Fibroblast of villous mesenchyme (primary cell): ENCODE measurements around the gene PIP4P1. TPM values are rescaled to one million over a fixed set of nuclear protein-coding genes. Genes with fewer than 3 reads are reported as not detected.

Experiments used
- DNase-seq: peaks from one replicate; pipeline ENCODE4 v3.0.0-alpha.2; 2010; ENCODE audit warnings: low read depth
- H3K4me3 ChIP-seq: 2 replicates; pipeline ENCODE4 v1.5.1; 2011; ENCODE audit warnings: low read depth, mild to moderate bottlenecking, low read length
- small RNA-seq: library from RNA; depleted of rRNA; stranded (forward); fragments of <200 nt; gene quantifications from one replicate; pipeline ENCODE3, GENCODE V24; 2012
- total RNA-seq: library from RNA; depleted of rRNA; stranded (reverse); fragments of >200 nt; gene quantifications from 2 replicates; pipeline ENCODE4 v1.2.3, GENCODE V29; 2012
- TF ChIP-seq, protein P1 (sequence below): IDR thresholded peaks from 2 replicates; pipeline ENCODE4 v1.5.1; 2012; ENCODE audit warnings: low read depth, mild to moderate bottlenecking, low read length; ENCODE audit not compliant: insufficient read depth

Gene PIP4P1
- total RNA-seq, 1 donor, result 20.7 TPM

DNA sequence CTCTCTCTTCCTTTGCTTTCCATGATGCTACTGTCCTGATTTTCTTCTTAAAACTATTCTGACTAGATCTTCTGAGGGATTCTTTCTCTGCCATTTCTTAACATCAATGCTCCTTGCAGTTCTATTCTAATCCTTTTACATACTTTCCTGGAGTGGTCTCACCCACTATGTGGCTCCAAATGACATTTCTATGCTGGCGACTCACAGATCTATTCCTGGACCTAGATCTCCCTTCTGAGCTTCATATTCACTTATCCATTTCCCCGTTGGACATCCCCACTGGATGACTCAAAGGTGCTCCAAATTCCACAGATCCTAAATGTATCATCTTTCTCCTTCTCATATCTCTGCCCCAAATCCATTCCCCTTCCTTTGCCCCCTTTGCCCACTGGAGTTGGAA lies 52.0 kb downstream of the PIP4P1 start:
- H3K4me3 ChIP-seq, result no peak overlapping the region
- TF ChIP-seq, protein P1, sequence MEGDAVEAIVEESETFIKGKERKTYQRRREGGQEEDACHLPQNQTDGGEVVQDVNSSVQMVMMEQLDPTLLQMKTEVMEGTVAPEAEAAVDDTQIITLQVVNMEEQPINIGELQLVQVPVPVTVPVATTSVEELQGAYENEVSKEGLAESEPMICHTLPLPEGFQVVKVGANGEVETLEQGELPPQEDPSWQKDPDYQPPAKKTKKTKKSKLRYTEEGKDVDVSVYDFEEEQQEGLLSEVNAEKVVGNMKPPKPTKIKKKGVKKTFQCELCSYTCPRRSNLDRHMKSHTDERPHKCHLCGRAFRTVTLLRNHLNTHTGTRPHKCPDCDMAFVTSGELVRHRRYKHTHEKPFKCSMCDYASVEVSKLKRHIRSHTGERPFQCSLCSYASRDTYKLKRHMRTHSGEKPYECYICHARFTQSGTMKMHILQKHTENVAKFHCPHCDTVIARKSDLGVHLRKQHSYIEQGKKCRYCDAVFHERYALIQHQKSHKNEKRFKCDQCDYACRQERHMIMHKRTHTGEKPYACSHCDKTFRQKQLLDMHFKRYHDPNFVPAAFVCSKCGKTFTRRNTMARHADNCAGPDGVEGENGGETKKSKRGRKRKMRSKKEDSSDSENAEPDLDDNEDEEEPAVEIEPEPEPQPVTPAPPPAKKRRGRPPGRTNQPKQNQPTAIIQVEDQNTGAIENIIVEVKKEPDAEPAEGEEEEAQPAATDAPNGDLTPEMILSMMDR, result no peak
- DNase-seq, result no peak

Small RNA genes within 50 kb of the gene (small RNA-seq; reads per million reads assigned to genes)
- gene RNA5SP382, result not detected

Other genes starting within 250 kb of the PIP4P1 start
- gene OR11H6, start 237.7 kb downstream of the PIP4P1 start, total RNA-seq, result not detected in 2 replicates
- gene OR11H7, start 232.5 kb downstream of the PIP4P1 start, total RNA-seq, result not detected in 2 replicates
- not detected in 2 replicates for gene OR11H4, start 222.1 kb downstream of the PIP4P1 start, total RNA-seq
- gene TTC5, start 155.5 kb downstream of the PIP4P1 start, total RNA-seq, result 14.8 and 16.8 TPM in 2 replicates
- gene CCNB1IP1, start 128.2 kb downstream of the PIP4P1 start, total RNA-seq, result 40.9 and 49.7 TPM in 2 replicates
- 11.9 and 12.5 TPM in 2 replicates for gene PARP2, start 117.8 kb downstream of the PIP4P1 start, total RNA-seq
- 17.7 and 22.0 TPM in 2 replicates for gene TEP1, start 47.9 kb downstream of the PIP4P1 start, total RNA-seq
- gene KLHL33, start 25.3 kb downstream of the PIP4P1 start, total RNA-seq, result under 0.01 and 0.43 TPM in 2 replicates
- 36.3 and 41.2 TPM in 2 replicates for gene OSGEP, start 6.6 kb downstream of the PIP4P1 start, total RNA-seq
- 29.0 and 34.1 TPM in 2 replicates for gene APEX1, start 6.2 kb downstream of the PIP4P1 start, total RNA-seq
- 22.2 and 32.4 TPM in 2 replicates for gene PNP, start 8.0 kb upstream of the PIP4P1 start, total RNA-seq
- gene RNASE10, start 44.1 kb upstream of the PIP4P1 start, total RNA-seq, result not detected in 2 replicates
- gene RNASE9, start 99.6 kb upstream of the PIP4P1 start, total RNA-seq, result not detected in 2 replicates
- gene RNASE11, start 126.6 kb upstream of the PIP4P1 start, total RNA-seq, result not detected in 2 replicates
- not detected in 2 replicates for gene RNASE12, start 129.9 kb upstream of the PIP4P1 start, total RNA-seq
- not detected in 2 replicates for gene OR6S1, start 180.3 kb upstream of the PIP4P1 start, total RNA-seq
- gene RNASE4, start 223.1 kb upstream of the PIP4P1 start, total RNA-seq, result 6.9 and 7.4 TPM in 2 replicates
- 1.7 and 4.5 TPM in 2 replicates for gene ANG, start 227.3 kb upstream of the PIP4P1 start, total RNA-seq